ENCODE results near the gene EGFR.

DNA sequence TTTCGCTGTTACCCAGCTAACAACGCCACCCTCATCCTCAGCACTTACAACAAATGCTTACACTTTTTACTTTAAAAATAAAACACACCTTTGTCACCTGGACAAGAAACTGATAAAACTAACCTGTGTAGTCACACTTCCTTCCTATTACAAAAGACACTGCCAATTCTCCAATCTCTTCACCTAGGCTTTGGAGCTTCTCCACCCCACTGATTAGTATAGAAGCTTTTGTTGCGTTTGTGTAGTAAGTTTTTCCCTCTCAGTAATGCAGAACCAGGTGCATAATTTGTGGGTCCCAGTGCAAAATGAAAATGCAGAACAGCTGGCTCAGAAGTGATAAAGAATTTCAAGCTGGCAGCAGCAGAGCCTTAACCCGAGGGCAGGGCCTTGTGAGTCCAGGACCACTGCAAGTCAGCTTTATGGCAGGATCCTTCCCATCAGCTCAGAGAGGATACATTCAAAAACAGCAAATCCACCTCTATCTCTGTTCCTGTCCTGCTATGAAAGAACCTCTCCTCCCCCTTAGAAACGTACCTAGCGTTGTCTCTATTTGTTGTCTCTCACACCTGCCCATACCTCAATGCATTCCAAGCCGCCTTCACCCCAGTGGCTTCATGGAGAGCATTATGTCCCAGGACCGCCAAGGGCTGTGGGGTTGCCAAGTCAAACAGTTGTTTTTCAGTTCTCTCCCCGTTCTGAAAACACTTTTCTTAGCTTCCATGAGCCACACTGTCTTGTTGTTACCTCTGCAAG lies 40.3 kb upstream of the EGFR start:
- no peak for TF ChIP-seq POLR2A (IDR thresholded peaks at IDR 0.05)
- TF ChIP-seq CTCF (IDR thresholded peaks at IDR 0.05), result no peak
- no peak for TF ChIP-seq POLR2AphosphoS5 (IDR thresholded peaks at IDR 0.05)

Measured in breast epithelium (tissue), 3 donors.